ENCODE data around the gene SIX1.

The SIX1 gene

GRCh38 chr14:60652674-60653651 is 3.7 kb upstream of the SIX1 start:
- TF ChIP-seq CTCF (IDR thresholded peaks at IDR 0.05; ENCODE audit: insufficient read depth, low read length, poor library complexity, severe bottlenecking) (no peak), EZH2phosphoT487 (conservative IDR thresholded peaks at IDR 0.05; ENCODE audit: low read length) (no peak)
- H3K9ac ChIP-seq (ENCODE audit: low read length), result no peak overlapping the region
- no peaks in the 10 kb centered on the region for H3K9me3 ChIP-seq (ENCODE audit: insufficient read depth, low read length)
- H3F3A ChIP-seq (ENCODE audit: insufficient read depth), result no peaks in the 10 kb centered on the region
- no peaks in the 10 kb centered on the region for H3K79me2 ChIP-seq (ENCODE audit: insufficient read depth, low read length)
- no peak overlapping the region for H2AFZ ChIP-seq (ENCODE audit: low read depth, low read length, severe bottlenecking)
- no peak overlapping the region for H3K27ac ChIP-seq (ENCODE audit: low read depth, low read length)
- H3K27me3 ChIP-seq (ENCODE audit: low read length), result no peaks in the 10 kb centered on the region
- H3K4me3 ChIP-seq (ENCODE audit: insufficient read depth, low read length, poor library complexity, severe bottlenecking), result no peak overlapping the region
- no peak overlapping the region for H3K4me2 ChIP-seq (ENCODE audit: low read depth, low read length, poor library complexity, severe bottlenecking)
- no peaks in the 10 kb centered on the region for H4K20me1 ChIP-seq (ENCODE audit: low read depth, low read length)
- no peaks in the 10 kb centered on the region for H3K9me2 ChIP-seq (replicated peaks; ENCODE audit: insufficient read depth, low read length)
- H3K36me3 ChIP-seq (ENCODE audit: low read length), result no peaks in the 10 kb centered on the region

GRCh38 chr14:60651796-60652673 is 2.8 kb upstream of the SIX1 start:
- no peaks in the 10 kb centered on the region for H3K27me3 ChIP-seq (ENCODE audit: low read length)
- H4K20me1 ChIP-seq (ENCODE audit: low read depth, low read length), result no peaks in the 10 kb centered on the region
- no peak overlapping the region for H3K9ac ChIP-seq (ENCODE audit: low read length)
- no peak for TF ChIP-seq EZH2phosphoT487 (conservative IDR thresholded peaks at IDR 0.05; ENCODE audit: low read length)
- no peak for TF ChIP-seq CTCF (IDR thresholded peaks at IDR 0.05; ENCODE audit: insufficient read depth, low read length, poor library complexity, severe bottlenecking)
- H3K4me3 ChIP-seq (ENCODE audit: insufficient read depth, low read length, poor library complexity, severe bottlenecking), result no peak overlapping the region
- no peak overlapping the region for H3K4me2 ChIP-seq (ENCODE audit: low read depth, low read length, poor library complexity, severe bottlenecking)
- no peaks in the 10 kb centered on the region for H3K9me2 ChIP-seq (replicated peaks; ENCODE audit: insufficient read depth, low read length)
- no peaks in the 10 kb centered on the region for H3K9me3 ChIP-seq (ENCODE audit: insufficient read depth, low read length)
- no peak overlapping the region for H3K27ac ChIP-seq (ENCODE audit: low read depth, low read length)
- no peak overlapping the region for H2AFZ ChIP-seq (ENCODE audit: low read depth, low read length, severe bottlenecking)
- no peaks in the 10 kb centered on the region for H3K79me2 ChIP-seq (ENCODE audit: insufficient read depth, low read length)
- no peaks in the 10 kb centered on the region for H3F3A ChIP-seq (ENCODE audit: insufficient read depth)
- no peaks in the 10 kb centered on the region for H3K36me3 ChIP-seq (ENCODE audit: low read length)

- Histone ChIP-seq H3K4me3 (ENCODE audit: insufficient read depth, low read length, poor library complexity, severe bottlenecking) (no peak overlapping the region), H3F3A (ENCODE audit: insufficient read depth) (no peaks in the 10 kb centered on the region), H3K79me2 (ENCODE audit: insufficient read depth, low read length) (no peaks in the 10 kb centered on the region), H3K9me3 (ENCODE audit: insufficient read depth, low read length) (no peaks in the 10 kb centered on the region), H3K36me3 (ENCODE audit: low read length) (no peaks in the 10 kb centered on the region), H3K9me2 (replicated peaks; ENCODE audit: insufficient read depth, low read length) (no peaks in the 10 kb centered on the region), H3K9ac (ENCODE audit: low read length) (no peak overlapping the region), H3K27me3 (ENCODE audit: low read length) (no peaks in the 10 kb centered on the region), H3K4me2 (ENCODE audit: low read depth, low read length, poor library complexity, severe bottlenecking) (no peak overlapping the region), H4K20me1 (ENCODE audit: low read depth, low read length) (no peaks in the 10 kb centered on the region), H2AFZ (ENCODE audit: low read depth, low read length, severe bottlenecking) (no peak overlapping the region), H3K27ac (ENCODE audit: low read depth, low read length) (no peak overlapping the region)
- no peak for TF ChIP-seq EZH2phosphoT487 (conservative IDR thresholded peaks at IDR 0.05; ENCODE audit: low read length)
- no peak for TF ChIP-seq CTCF (IDR thresholded peaks at IDR 0.05; ENCODE audit: insufficient read depth, low read length, poor library complexity, severe bottlenecking)
These were observed 2.0 kb upstream of the SIX1 start for GRCh38 chr14:60651086-60651795.

All from SU-DHL-6 (cell line).